Pulmonary artery endothelial cell (primary cell): ENCODE data around the gene STEAP1B. TPM values are rescaled to one million over a fixed set of nuclear protein-coding genes. Genes with fewer than 3 reads are reported as not detected.

Experiments
- DNase-seq: peaks from one replicate; pipeline ENCODE4 v3.0.0-alpha.2; 2011; ENCODE audit warnings: low read depth, low spot score
- total RNA-seq: library from RNA; depleted of rRNA; stranded (reverse); fragments of >200 nt; gene quantifications from 2 replicates; pipeline ENCODE4 v1.2.3, GENCODE V29; 2014

Gene STEAP1B
- total RNA-seq, 1 donor from 2014 or later = 53.2 TPM

DNA sequence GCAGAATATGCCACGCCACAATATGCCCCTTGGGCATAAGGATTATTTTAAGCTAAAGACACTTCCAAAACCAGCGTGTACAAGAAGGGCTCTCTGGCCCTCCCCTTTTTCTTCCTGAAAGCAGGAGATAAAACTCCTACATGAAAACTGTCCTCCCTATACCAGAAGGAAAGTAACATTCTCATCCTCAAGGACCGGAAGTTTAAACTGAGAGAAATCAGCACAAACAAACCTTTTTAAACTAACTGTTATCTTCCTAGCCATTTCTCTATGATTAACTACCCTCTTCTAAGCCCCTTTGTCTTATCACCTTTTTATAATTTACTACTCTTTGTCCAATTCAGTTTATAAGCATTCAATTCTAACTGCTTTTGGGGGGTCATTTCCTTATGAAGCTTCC, 126.6 kb downstream of the STEAP1B start:
- no peak for DNase-seq

DNA sequence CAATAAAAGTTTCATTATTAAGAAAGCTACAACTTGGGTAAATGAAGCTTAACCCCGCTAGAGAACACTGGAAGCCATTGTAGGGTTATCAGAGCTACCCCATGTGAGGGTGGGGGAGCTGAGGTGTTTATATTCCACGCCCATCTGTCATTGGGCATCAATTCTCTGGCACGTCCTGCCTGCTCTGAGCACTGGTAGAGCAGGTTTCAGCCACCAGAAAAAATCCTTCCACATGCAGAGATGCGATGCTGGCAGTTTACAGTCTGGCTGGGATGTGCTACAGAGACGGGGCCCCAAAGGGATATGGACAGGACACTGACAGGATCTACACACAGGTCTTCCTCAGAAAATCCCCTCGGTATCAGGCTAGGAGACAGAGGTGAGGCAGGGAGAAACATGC, 127.1 kb downstream of the STEAP1B start:
- no peak for DNase-seq

DNA sequence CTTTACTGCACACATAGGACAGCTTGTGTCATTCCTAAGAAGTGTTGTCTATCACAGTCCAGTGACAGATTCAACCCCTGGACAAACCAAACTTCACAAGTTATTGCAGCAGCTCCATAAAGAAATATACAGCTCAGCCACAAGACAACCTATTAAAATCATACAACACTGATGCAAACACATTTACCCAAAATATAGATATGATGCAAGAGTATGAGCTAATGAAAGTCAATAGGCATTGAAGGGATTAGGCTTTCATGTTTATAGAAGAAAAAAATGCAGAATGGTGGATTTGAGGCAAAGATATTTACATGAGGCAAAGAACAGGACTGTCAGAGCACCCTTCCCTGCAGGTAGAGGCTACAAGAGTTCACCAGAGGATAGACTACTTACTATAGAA, 128.1 kb downstream of the STEAP1B start:
- no peak for DNase-seq

Other genes starting within 250 kb of the STEAP1B start
- gene RAPGEF5, start 143.0 kb downstream of the STEAP1B start, total RNA-seq = 72.7 and 106 TPM in 2 replicates
- 8.2 and 16.3 TPM in 2 replicates for gene IL6, start 227.0 kb upstream of the STEAP1B start, total RNA-seq